Activated T-cell treated with anti-CD3 and anti-CD28 coated beads for 1 hour (primary cell): Measurements from ENCODE around the gene MED26.
"Not testable (repeated sequence)": the region's sequence is repeated elsewhere in the genome, so short reads cannot be mapped to it uniquely, and the experiment has no call there.

Experiments
- DNase-seq: peaks from one replicate; pipeline ENCODE4 v3.0.0-alpha.2; 2020; ENCODE audit warnings: low read depth

The MED26 gene

DNA sequence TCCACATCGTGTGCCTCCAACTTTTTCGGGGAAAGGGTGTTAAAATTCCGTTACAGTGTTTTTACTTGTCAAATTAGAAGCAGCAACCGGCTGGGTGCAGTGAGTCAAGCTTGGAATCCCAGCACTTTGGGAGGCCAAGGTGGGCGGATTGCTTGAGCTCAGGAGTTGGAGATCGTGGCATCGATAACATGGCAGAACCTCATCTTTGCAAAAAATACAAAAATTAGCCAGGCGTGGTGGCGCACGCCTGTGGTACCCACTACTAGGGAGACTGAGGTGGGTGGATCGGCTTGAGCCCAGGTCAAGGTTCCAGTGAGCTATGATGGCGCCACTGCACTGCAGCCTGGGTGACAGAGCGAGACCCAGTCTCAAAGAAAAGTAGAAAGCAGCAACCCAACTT, 54.7 kb downstream of the MED26 start:
- DNase-seq: no peak

DNA sequence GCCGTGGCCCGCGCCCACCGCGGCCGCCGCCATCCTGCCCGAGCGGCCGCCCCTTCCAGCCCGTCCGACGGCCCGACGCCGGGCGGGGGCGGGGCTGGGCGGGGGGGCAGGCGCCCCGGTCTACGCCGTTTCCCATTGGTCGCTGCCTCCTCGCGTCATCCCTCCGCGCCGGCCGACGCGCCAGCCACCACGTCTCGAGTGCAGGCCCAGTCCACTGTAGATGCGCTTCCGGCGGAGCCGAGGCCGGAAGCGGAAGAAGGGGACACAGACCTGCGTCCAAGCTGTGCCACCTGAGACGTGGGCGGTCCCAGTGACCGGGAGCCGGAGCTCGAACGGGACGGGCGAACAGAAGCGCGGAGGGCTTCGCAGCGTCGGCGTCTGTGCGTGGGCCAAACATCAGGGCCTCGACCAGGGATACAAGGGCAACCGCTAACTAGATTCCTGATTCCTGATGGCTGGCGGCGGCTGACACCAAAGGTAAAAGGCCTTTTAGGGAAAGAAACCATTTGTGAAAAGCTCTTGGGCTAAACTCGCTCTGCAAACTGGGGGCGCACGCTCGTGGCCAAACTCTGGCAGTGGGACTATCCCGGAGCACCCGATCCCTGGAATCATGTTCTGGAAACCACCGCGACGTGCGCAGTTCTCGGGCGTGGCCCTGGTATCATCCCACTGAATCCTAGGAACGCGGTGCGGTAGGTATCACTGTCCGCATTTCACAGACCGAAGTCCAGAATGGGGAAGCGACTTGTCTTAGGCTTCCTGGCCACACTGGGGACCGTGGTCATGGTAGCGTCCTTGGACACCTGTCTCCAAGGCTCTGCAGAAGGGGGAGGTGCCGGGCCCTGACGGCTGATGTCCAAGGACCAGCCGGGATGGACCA, 55.4 kb downstream of the MED26 start, which contains the start of gene SLC35E1:
SLC35E1 (minus strand) TSS at position 84 of the 880 bp plus-strand sequence; CDS start at position 33, 51 bp downstream.
- DNase-seq: peak; percentile 81

DNA sequence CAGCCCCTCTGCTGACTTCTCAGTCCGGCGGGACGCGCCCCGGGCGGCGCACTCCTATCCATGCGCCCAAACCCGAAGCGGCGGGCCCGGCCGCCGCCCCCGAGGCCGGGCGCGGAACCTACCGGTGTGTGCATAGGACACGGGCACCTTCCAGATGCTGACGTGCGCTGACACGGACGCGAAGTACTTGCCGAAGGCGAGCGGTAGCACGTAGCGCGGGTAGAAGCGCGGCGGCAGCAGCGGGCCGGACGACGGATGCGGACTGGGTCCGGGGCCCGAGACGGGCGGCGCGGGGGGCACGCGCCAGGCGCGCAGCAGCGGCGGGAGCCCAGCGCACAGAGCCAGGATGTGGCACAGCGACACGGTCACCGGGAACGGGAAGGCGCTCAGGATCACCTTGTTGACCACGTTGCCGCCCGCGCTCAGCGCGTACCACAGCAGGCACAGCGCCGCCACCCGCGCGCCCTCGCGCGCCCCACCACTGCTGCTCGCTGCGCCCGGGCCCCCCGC, 56.1 kb downstream of the MED26 start:
- no peak for DNase-seq

DNA sequence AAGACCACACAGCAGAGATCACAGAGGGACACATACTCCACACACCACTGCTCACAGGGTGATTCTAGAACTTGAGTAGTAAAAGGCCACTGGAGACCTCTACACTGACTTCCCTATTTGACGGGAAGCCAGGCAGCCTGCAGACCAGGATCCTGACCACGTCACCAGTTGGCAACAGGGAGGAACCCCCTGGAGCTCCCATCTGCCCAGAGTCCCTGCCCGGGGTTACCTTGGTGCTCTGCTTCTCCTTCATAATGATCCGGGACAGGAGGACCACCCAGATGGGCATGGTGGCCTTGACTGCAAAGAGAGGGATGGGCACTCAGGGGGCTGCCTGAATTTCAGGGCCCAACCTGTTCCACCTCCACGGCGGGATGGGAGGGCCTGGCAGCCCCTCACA, 56.7 kb downstream of the MED26 start:
- DNase-seq: no peak

DNA sequence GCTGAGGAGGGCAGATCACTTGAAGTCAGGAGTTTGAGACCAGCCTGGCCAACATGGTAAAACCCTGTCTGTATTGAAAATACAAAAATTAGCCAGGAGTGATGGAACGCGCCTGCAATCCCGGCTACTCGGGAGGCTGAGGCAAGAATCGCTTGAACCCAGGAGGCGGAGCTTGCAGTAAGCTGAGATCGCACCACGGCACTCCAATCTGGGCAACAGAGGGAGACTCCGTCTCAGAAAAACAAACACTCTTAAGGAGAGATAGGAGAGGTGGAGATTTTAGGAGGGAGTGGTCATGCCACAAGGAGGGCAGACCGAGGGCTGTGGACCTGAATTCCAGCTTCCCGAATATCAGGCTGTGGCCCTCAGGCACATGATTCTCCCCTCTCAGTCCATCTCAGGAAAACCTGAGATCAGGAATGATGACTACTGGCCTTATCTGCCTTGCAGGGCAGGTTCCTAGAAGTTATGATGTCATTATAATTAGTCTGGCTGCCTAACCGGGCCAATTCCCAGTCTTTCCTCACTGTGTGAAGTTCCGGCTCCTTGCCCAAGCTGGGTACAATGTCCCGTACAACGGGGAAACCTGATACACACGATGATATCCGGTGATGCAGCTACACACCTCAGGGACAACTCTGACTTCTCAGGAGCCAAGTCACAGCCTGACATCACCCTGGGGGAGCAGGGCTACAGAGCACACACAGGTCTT, 58.2 kb downstream of the MED26 start:
- DNase-seq: no peak

DNA sequence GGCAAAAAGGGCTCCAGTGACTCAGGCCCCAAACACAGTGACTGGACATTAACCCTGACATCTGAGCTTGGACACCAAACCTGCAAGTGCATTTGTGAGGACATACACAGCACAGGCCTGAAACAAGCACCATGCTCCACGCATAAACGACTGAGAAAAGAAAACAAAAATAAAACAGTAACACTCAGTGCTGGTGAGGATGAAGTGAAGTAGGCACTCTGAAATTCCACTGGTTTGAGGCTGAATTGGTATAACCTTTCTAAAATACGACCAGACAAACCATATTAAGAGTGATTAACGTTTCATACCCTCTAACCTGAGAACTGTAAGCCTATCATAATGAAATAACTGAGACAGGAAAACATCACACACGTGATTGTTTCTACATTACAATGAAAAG, 61.3 kb downstream of the MED26 start:
- DNase-seq: no peak

DNA sequence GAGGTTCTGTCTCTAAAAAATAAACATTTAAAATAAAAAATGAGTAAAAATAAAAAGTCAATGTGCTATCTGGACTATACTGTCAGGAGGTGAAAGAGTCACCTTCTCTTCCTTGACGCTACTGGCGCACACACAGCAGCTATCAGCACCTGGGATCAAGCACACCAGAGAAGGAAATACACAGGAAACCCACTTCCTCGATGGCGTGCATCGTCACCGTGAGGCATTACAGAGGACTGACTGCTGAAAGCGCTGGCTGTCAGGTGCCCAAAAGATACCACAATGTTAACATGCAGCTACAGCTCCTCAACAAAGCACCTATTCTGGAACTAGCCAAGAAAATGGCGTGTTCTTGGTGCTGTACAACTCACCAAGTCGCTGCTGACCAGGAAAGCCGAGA, 61.8 kb downstream of the MED26 start:
- peak; percentile 67 for DNase-seq

DNA sequence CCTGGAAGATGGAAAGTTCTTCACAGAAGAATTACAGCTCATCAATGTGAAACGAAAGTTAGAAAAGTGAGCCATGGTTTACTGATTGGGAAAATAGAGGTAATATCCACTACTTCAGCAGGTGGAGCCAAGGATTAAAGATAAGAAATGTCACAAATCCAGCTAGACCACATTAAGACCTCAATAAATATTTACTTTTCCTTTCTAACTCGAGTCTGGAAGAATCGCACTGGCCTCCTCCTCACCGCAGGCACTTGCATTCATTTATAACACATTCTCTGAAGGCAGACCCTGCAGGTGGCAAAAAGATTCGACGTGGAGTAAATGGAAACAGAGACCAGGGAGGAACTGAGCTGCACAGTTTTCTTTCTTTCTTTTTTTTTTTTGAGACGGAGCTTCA, 63.2 kb downstream of the MED26 start:
- no peak for DNase-seq

DNA sequence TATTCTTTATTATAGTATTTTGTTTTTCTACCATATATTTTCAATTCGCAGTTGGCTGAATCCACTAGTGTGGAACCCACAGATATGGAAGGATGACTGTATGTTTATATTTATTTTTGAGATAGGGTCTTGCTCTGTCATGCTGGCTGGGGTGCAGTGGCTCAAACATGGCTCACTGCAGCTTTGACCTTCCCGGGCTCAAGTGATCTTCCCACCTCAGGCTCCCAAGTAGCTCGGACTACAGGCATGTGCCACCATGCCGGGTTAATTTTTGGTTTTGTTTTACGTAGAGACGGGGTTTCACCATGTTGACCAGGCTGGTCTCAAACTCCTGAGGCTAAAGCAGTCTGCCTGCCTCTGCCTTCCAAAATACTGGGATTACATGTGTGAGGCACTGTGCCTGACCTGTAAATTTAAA, 65.4 kb downstream of the MED26 start:
- DNase-seq: no peak

DNA sequence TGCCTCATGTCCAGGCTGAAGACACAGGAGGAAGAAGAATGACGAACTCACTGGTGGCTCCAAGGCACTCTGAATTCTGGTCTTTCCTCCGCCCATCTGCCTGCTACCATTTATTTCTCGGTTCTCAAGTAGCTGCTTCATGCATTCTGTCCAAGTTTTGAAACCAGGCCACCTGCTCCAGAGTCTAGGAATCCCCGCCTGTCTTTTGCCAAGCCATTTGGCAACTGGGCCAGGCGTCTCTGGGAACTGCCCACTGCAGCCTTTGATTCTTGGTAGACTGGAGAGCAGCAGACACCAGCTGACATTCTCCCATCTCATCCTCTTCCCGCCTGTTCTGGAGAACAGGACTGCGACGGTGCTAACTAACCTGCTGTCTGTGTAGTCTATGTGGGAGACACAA, 66.6 kb downstream of the MED26 start:
- no peak for DNase-seq

DNA sequence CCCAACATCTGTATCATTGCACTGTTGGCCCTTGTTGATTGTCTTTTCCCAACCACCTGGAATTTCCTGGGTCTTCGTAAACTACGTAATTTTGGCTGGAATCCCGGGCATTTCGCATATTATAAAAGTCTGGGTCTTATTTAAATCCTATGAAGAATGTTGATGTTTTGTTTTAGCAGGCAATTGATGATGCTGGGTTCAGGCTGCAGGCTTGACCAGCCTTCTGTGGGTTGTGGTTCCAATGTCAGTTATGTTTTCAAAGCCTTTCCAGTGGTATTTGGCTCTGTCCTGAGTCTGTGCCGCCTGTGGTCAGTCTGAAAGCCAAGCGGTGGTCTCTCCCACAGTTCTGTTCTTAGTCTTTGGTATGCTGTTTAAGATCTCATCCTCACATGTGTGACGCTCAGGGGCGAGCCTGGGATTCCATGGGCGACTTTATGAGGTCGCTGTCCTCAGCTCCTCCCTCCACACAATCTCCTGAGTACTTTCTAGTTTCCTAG, 68.2 kb downstream of the MED26 start:
- no peak for DNase-seq

DNA sequence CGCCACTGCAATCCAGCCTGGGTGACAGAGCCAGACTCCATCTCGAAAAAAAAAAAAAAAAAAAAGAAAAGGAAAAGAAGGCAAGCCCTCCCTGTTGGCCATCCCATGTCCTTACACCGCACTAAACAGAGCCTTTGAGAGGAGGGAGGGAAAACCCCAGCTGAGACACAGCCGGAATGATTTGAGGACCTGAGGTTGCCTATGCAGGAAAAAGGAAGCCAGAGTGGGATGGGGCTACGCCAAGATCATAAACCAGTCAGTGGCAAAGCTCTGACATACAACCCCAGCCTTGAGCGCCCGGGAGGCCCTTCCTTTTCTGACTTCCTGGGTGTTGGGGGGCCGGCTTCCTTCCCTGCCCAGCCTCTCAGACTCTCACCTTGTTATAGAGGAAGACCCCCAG, 73.2 kb downstream of the MED26 start:
- no peak for DNase-seq

DNA sequence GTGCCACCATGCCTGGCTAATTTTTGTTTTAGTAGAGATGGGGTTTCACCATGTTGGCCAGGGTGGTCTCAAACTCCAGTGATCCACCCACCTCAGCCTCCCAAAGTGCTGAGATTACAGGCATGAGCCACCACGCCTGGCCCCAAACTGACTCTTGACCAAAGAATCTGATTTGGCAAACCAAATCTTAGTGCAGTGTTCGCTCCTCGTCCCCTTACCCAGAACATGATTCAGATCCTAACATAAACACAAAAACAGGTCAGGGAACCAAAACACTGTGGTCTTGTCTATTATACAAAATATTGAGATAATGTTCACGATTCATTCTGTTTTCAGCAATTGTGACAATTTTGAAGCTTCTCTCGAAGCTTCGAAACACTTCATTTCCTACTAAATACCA, 76.1 kb downstream of the MED26 start:
- DNase-seq: not testable (repeated sequence)

DNA sequence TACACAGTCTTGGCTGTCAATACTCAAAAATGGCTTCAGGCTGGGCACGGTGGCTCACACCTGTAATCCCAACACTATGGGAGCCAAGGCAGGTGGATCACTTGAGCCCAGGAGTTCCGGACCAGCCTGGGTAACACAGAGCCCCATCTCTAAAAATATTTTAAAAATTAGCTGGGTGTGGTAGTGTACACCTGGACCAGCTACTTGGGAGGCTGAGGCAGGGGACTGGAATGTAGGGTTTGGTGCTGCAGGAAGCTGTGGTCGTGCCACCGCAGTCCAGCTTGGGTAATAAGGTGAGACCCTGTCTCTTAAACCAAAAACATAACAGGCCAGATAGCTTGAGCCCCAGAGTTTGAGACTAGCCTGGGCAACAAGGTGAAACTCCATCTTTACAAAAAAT, 79.0 kb downstream of the MED26 start:
- DNase-seq: no peak

DNA sequence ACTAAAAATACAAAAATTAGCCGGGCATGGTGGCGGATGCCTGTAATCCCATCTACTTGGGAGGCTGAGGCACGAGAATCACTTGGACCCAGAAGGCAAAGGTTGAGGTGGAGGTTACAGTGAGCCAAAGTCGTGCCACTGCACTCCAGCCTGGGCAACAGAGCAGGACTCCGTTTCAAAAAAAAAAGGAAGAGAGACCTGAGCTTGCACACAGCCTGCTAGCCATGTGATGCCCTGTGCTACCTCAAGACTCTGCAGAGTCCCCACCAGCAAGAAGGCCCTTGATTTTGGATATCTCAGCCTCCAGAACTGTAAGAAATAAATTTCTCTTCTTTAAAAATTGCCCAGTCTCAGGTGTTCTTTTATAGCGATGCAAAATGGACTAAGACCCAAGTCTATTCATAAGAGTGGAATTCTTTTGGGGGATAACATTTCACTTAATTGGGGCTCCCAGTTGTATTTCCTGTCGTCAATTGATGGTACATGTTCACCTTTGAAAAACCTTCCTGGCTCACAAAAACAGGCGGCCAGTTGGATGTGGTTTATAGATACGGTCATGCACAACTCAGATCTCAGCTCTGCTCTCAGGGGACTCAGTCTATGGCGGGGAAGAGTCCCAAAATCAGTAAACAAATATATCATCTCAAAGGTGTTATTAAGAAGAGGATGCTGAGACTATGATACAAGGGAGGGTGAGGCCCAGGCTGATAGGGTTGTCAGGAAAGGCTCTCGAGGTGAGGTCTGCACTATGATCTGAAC, 83.4 kb downstream of the MED26 start:
- no peak for DNase-seq

DNA sequence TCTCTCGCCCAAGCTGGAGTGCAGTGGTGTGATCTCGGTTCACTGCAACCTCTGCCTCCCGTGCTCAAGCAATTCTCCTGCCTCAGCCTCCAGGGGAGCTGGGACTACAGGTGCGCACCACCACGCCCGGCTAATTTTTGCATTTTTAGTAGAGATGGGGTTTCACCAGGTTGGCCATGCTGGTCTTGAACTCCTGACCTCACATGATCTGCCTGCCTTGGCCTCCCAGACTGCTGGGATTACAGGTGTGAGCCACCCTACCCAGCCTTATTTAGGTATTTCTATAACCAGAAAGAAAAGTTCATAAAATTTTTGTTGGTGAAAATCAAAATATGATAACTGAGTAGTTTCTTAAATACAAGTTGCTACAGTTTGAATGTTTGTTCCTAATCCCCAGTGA, 84.3 kb downstream of the MED26 start:
- DNase-seq: not testable (repeated sequence)

DNA sequence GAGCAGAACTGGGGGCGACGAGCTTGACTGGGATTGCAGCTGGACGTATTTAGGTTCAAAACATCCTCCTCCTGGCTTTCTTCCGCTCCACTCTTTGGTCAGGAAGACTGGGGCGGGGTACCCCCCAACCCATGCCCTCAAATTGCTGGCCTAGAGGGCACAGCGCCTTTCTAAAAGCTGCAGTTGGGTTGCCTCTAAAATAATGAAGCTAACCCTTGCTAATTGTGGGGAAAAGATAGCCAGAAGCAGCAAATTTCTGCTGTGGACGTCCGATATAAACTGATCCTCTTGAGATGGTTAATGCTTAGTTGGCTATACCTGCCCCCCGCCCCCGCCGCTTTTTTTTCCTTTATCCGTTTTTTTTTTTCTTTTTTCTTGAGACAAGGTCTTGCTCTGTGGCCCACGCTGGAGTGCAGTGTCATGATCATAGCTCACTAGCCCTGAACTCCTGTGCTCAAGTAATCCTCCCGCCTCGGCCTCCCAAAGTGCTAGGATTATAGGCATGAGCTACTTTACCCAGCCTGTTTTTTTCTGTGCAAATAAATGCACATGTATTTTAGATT, 85.0 kb downstream of the MED26 start:
- DNase-seq: no peak

DNA sequence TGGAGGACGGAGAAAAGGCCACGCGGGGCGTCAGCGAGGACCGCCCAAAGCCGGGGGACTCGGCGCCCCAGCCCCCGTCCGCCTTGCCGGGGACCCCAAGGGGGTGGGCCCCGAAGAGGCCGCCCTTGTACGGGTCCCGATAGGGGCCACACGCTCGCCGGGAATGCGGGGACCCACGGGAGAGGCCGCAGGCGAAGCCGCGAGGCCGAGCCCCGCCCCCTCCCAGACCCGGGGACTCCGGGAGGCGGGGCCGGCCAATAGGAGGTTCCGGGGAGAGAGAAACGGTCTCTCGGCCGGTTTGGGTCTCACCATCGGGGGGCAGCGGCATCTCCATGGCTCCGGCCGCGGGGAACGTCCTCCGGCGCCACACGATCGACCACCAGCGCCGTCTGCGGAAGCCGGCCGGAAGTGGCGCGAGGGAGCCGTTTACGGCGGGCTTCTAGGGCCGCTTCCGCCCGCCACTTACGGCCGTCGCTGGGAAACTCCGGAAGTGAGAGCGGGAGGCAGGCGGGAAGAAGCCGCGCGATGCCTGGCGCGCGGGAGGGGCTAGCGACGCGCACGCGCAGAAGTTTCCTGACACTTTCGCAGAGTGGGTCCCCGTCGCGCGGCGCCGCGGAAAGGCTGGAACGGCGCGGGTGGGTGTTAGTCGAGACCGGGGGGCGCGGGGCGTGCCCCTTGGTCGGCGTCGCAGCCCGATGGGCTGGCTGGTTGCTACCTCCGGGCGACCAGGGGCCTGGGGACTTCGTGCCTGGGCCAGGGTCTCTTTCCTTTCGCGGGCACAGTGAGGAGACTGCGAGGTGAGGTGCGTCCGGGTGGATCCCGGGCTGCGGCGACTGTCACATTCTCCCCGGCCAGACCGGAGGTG, 85.7 kb downstream of the MED26 start, which contains the start of gene CHERP:
CHERP (minus strand) TSS at position 393 of the 865 bp plus-strand sequence; CDS start at position 334, 59 bp downstream.
- peak; percentile 94 for DNase-seq

DNA sequence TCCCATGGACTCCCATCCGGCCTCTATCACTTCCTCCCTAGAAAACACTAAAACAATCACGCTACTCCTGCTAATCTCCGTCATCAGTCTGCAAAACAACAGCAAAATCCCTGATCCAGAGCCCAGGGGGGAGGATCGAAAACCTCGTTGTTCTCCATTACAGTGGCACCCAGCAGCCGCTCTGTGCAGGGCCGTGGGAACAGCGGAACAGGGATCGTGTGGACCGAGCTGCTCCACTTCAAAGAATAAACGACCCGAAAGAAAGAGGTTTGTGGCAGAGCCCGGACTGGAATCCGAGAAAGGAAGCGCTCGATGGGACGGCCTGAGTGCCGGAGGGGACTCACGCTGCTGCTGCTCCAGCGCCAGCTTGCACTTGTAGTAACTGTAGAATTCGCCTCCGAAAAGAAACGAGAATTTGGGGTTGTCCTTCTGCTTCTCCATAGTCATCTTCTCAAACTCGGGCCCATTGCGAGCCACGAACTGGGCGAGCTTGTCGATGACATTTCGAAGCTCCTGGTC, 86.4 kb downstream of the MED26 start:
- DNase-seq: no peak

DNA sequence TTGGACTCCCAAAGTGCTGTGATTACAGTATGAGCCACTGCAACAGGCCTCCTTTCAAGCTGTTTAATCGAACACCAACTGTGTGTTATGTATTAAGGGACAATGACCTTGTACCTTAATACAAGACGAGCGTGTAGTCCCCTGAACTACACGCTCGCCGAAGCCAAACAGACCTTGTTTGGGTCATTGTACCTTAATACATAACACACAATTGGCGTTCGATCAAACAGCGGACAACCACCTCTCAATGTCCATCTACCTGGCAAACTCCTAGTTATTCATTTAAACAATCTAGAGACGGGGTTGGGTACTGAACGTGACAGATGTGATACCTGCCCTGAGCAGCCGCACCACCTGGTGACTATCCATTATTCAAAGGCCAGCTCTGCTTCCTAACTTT, 87.1 kb downstream of the MED26 start:
- no peak for DNase-seq
